ELF-1 (cell line): Measurements from ENCODE around the gene CERS5.

Source experiments
- DNase-seq: peaks from one replicate; pipeline ENCODE4 v3.0.0-alpha.2; 2016; ENCODE audit warnings: low read depth, low spot score

Gene CERS5

DNA sequence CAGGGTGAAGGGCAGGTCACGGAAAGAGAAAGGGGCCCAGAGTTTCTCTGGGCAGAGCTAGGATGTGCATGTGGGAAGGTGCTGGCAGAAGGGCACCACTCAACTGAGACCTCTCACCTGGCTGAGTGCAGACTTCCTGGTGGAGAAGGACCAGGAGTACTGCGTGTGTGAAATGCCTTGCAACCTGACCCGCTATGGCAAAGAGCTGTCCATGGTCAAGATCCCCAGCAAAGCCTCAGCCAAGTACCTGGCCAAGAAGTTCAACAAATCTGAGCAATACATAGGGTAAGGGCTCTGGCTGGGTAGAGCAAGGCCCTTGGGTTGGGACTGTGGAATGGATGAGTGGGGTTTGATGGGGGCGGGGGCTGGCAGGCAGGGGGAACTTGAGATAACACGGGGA lies 87.4 kb downstream of the CERS5 start:
- DNase-seq = no peak
